GM11168 (cell line): Measurements from ENCODE around the gene TRIM64.
"Not testable (repeated sequence)": the region's sequence is repeated elsewhere in the genome, so short reads cannot be mapped to it uniquely, and the experiment has no call there.

Experiments
- in situ Hi-C: fragments of 300-500 bp; cut with MboI; formaldehyde crosslinking; loops from one replicate; pipeline ENCODE4 v1.12.0; 2022; ENCODE audit warnings: low sequenced_read_pairs; ENCODE audit not compliant: unreplicated experiment

Gene TRIM64

GRCh38 chr11:89965737-89966136 is at the start of gene TRIM64:
TRIM64 (plus strand) TSS chr11:89966037; CDS start chr11:89968504, 2,467 bp downstream.
- in situ Hi-C loops, result not testable (repeated sequence)

GRCh38 chr11:89922195-89922660 is 43.6 kb upstream of the TRIM64 start, which contains the start of gene TRIM49D1:
TRIM49D1 (minus strand) TSS chr11:89922245; CDS start chr11:89917710, 4,535 bp downstream.
- in situ Hi-C loops, result no loop called here

- in situ Hi-C loops, result not testable (repeated sequence)
Observed at GRCh38 chr11:89923764-89924163, 42.1 kb upstream of the TRIM64 start, which contains the start of gene TRIM49D2. TRIM49D2 (plus strand) TSS chr11:89924064; CDS start chr11:89926762, 2,698 bp downstream.

- in situ Hi-C loops, result not testable (repeated sequence)
Observed at GRCh38 chr11:89960833-89961232, 5.0 kb upstream of the TRIM64 start.
